ENCODE measurements around the gene MRAP2.

- TF ChIP-seq EZH2 (IDR thresholded peaks at IDR 0.05) (no peak), FOXP2 (optimal IDR thresholded peaks at IDR 0.05; ENCODE audit: control extremely low read depth, extremely low read length, insufficient read depth) (no peak), POLR2AphosphoS5 (IDR thresholded peaks at IDR 0.05; ENCODE audit: borderline replicate concordance, low read depth, low read length) (no peak)
Observed at GRCh38 chr6:84062519-84063154, 29.1 kb downstream of the MRAP2 start.

All from SK-N-MC (cell line).